Measurements from ENCODE around the gene DENND1A.
A peak's percentile ranks its signal among the peaks of the same experiment; 100 is the strongest.
"Not testable (repeated sequence)": the region's sequence is repeated elsewhere in the genome, so short reads cannot be mapped to it uniquely, and the experiment has no call there.

DENND1A gene

GRCh38 chr9:123929870-123930831 is at the start of gene DENND1A:
TSS of gene DENND1A (minus strand) at chr9:123930126. CDS start at chr9:123929905, 221 bp downstream.
- peak; percentile 29 to 92 (median 76) for DNase-seq

DNA sequence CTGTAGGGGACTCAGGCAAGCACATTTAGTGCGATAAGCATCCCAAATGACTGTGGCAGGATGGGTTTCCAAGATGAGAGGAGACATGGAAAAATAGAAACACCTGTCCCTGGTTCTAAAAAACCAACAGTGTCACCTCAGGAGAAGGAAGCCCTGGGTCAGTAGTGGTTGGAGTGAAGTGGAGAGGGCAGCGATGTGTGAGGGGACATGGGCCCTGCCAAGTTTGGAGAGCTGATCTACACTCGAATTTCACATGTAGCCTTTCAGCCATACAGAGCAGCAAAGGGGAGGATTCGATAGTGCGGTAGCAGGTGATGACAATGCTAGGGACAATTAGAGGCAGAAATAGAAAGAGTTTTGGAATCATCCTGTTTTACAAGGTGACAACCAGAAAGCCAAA is 49.1 kb upstream of the DENND1A start:
- DNase-seq: no peak

DNA sequence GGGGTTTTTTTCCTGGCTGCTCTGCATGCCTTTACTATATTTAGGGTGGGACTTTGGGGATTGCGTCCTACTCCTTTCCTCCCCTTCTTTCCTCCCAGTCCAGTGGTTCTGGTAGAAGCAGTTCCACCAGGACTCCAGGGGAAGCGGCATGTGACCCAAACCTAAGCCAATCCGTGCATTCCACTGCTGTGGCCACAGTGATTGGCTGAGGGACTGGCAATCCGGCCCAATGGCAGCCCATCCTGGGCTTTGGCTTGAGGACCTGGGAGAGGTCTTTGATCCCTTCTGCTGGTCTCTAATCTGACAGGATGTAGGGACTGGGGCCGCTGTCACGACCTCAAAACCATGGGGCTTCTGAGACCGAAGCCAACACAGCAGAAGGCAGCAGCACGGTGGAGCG is 46.7 kb upstream of the DENND1A start:
- not testable (repeated sequence) for DNase-seq

DNA sequence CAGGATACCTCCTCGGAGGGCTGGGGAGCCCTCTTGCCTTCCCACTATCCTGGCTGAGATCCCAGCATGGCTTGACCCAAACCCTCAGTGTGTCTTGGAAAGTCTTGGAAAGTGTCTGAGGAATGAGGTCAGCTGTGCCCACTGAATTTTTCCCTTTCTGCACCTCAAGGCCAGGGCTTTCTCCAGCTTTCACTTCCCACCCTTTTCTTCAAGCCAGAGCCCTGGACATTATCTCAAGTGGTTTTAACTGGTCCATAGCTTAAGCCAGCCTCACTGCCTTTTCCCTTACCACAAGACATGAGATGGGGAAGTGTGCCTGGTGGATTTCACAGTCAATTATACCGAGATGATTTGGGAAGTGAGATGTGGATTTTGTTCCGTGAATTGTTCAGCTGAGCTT is 45.9 kb upstream of the DENND1A start:
- peak in 2 of 14 donors; percentile 1 to 13 for DNase-seq

GRCh38 chr9:123974471-123974870 is 44.5 kb upstream of the DENND1A start:
- DNase-seq: no peak

- no peak for DNase-seq
These were observed 43.8 kb upstream of the DENND1A start for GRCh38 chr9:123973590-123974223.

GRCh38 chr9:123972618-123973017 is 42.7 kb upstream of the DENND1A start:
- no peak for DNase-seq

GRCh38 chr9:123967323-123967722 is 37.4 kb upstream of the DENND1A start:
- DNase-seq: no peak

DNA sequence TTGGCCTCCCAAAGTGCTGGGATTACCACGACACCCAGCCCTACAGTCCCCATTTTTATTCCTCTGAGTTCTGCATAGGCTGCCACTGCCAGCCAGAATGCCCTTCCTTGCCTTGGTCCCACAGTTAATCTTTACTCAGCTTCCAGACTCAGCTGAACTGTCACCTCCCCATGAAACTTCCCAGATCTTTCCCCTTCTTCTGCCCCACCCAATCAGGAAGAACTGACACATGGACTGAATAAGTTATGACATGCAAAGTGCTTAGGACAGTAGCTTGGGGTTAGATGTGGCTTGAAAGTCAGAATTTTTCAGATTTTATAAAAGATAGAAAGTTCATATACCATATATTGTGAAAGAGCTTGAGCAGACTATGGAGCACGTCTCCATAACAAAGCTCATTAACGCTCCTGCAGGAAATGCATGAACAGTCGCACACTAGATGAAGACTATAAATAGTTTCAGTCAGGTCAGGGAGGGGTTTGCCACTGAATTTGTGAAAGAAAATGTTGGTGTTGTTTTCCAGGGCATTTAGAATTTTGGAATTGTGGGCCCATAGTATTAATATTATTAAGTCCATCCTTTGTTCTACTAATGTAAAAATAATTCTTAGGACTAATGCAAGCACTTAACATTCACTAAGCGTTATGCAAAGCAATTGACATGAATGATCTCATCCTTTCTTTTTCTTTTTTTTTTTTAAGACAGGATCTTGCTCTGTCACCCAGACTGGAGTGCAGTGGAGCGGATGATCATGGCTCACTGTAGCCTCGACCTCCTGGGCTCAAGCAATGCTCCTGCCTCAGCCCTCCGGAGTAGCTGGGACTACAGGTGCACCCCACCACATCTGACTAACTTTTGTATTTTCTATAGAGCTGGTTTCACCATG is 36.1 kb upstream of the DENND1A start:
- no peak for DNase-seq

- DNase-seq: no peak
These were observed 34.8 kb upstream of the DENND1A start for GRCh38 chr9:123964761-123965160.

DNA sequence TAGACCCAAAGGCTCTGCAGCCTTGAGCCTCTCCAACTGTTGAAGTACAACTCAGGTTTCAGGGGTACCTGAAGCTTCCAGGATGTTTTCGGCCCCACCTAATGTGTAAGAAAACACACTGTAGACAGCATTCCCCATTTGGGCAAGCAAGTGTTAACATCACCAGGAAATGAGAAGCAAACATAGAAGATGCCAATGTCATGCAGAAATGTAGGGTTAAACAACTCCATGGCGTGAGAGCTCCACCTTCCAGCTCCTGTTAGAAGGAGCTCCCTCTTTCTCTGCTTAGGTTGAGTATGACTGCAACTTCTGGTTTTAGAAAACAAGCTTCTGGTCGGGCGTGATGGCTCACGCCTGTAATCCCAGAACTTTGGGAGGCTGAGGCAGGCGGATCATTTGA is 31.0 kb upstream of the DENND1A start:
- no peak for DNase-seq

- no peak for DNase-seq
These were observed 30.4 kb upstream of the DENND1A start for GRCh38 chr9:123960366-123960765.

DNA sequence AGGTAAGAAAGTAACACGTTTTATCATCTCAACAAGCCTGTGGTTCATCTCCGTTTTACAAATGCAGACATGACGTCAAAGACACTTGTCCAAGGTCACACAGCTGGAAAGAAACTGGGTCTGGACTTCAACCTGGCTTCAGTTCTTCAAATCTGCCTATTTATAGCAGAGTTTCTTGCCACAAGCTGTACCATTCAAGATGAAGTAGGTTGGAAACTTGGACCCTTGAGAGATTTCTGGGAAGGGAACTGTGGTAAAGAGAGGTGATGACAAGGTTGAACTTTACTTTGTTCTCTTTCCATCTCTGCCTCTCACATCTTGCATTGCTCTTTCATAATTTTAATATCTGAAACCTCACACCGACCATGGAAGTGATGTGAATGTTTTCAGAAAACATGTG is 29.9 kb upstream of the DENND1A start:
- no peak for DNase-seq

GRCh38 chr9:123957731-123958130 is 27.8 kb upstream of the DENND1A start:
- no peak for DNase-seq

GRCh38 chr9:123957168-123957721 is 27.3 kb upstream of the DENND1A start:
- no peak for DNase-seq

GRCh38 chr9:123955637-123956036 is 25.7 kb upstream of the DENND1A start:
- DNase-seq: no peak

- no peak for DNase-seq
These were observed 24.8 kb upstream of the DENND1A start for GRCh38 chr9:123954518-123955280.

GRCh38 chr9:123952641-123953495 is 22.9 kb upstream of the DENND1A start:
- no peak for DNase-seq

DNA sequence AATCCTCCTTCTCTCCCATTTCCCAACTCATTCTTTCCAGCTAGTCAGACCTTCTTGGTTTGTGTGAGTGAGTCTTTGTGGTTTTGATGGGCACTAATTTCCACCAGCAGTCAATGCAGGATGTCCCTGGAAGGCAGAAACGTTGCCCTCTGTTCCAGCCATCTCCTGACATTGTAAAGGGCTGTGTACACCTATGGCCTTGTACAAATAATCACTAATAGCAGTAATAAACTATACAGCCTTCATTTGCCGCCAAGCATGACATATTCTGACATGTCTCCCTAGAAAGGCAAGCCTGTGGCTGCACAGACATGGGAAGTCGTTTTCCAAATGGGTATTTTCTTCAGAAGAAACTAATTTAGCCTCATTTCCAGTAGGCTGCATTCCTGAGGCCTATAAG is 18.4 kb upstream of the DENND1A start:
- DNase-seq: no peak

DNA sequence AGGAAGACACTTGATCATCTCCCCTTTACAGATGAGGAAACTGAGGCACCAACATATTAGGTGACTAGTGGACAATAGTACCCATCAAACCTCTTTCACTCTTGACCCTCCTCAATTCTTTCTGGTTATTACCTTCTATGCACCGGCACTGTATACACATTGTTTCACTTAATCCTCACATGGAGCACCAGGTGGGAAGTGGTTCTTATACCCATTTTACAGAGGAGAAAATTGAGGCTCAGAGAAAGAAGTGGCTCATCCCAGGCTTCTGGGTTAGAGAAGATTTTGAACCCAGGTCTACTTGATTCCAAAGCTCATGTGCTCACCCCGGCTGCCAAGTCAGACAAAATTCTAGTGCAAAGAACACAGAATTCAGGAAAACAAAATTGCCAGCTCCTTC is 17.4 kb upstream of the DENND1A start:
- no peak for DNase-seq

Data from C1 segment of cervical spinal cord (tissue), 14 donors.